K562 (cell line): Measurements from ENCODE around the gene FNDC4. TPM values are rescaled to one million over a fixed set of nuclear protein-coding genes. Genes with fewer than 3 reads are reported as not detected.

Experiments
- ARID2 ChIP-seq: fragments of 450-650 bp; IDR thresholded peaks from 2 replicates; pipeline ENCODE4 v1.6.1; 2017; ENCODE audit warnings: antibody characterized with exemption, mild to moderate bottlenecking
- CBFA2T2 ChIP-seq: fragments of 450-650 bp; conservative IDR thresholded peaks from 2 replicates; pipeline ENCODE4 v1.6.1; 2017; ENCODE audit warnings: mild to moderate bottlenecking
- GTF2E2 ChIP-seq: fragments of 200-800 bp; sonication (Bioruptor generic); IDR thresholded peaks from 2 replicates; pipeline ENCODE4 v1.6.1; 2016; ENCODE audit warnings: missing genetic modification characterization, missing compliant biosample characterization
- NCOR1 ChIP-seq: fragments of 450-650 bp; IDR thresholded peaks from 2 replicates; pipeline ENCODE4 v1.6.1; 2016; ENCODE audit warnings: mild to moderate bottlenecking, moderate library complexity
- PRDM10 ChIP-seq: fragments of 450-650 bp; IDR thresholded peaks from 2 replicates; pipeline ENCODE4 v1.6.1; 2018; ENCODE audit not compliant: partially characterized antibody
- SMC3 ChIP-seq: conservative IDR thresholded peaks from 2 replicates; pipeline ENCODE4 v1.6.1; 2011; ENCODE audit warnings: low read depth, low read length, improper control_type of control experiment; ENCODE audit not compliant: insufficient read depth
- TAF9B ChIP-seq: fragments of 450-650 bp; IDR thresholded peaks from 2 replicates; pipeline ENCODE4 v1.6.1; 2018; ENCODE audit warnings: mild to moderate bottlenecking; ENCODE audit not compliant: partially characterized antibody
- TAL1 ChIP-seq: fragments of 450-650 bp; IDR thresholded peaks from 2 replicates; pipeline ENCODE4 v1.6.1; 2016; ENCODE audit warnings: mild to moderate bottlenecking
- TEAD4 ChIP-seq, 2 experiments: sonication (generic) in 1 of 2; formaldehyde crosslinking in 1 of 2; IDR thresholded peaks; 2 replicates each; pipeline versions ENCODE4 v1.6.1 to v1.8.0; 2012 to 2022; ENCODE audit warnings: borderline replicate concordance in 1 of 2, inconsistent platforms in 1 of 2, low read length in 1 of 2, mild to moderate bottlenecking in 1 of 2, missing genetic modification reagents in 1 of 2
- polyA plus RNA-seq, 8 experiments: library from polyadenylated mRNA; depleted of rRNA in 4 of 8; stranded (reverse) in 5 of 8; unstranded in 3 of 8; fragments of >200 nt; fragmentation: Nextera tagmentation in 2 of 8; fragmentation: Illumina TruSeq in 1 of 8; extraction: Ambion mirVana in 2 of 8; extraction: Trizol in 1 of 8; gene quantifications; 2 replicates each; pipeline versions ENCODE4 v1.2.1 to v1.2.3, GENCODE V29; 2011 to 2014; ENCODE audit warnings: inconsistent platforms in 1 of 8, missing spikeins in 1 of 8
- total RNA-seq, 7 experiments: library from RNA; depleted of rRNA in 6 of 7; stranded (reverse); fragments of >200 nt in 6 of 7; fragmentation: Illumina TruSeq in 2 of 7; extraction: Trizol in 2 of 7; gene quantifications; 2 replicates each; pipeline versions ENCODE4 v1.2.1 to v1.2.3, GENCODE V29; 2011 to 2021; ENCODE audit warnings: low replicate concordance in 1 of 7
- TF ChIP-seq, protein P1 (sequence below): sonication (generic); formaldehyde crosslinking; IDR thresholded peaks from 2 replicates; pipeline ENCODE4 v1.8.1; 2023; ENCODE audit warnings: missing genetic modification reagents, mild to moderate bottlenecking, borderline replicate concordance
- TF ChIP-seq, protein P2 (sequence below): fragments of 250-450 bp; sonication (Bioruptor Pico); IDR thresholded peaks from 2 replicates; pipeline ENCODE4 v1.5.0; 2021; ENCODE audit warnings: mild to moderate bottlenecking, borderline replicate concordance

The FNDC4 gene
- total and polyA plus RNA-seq, 9 of the 15 experiments (the other 6 are each of a cell fraction or from before 2014, with no cell fraction given) = 0.28 to 4.9 (median 2.3) TPM

- TF ChIP-seq, protein P1, sequence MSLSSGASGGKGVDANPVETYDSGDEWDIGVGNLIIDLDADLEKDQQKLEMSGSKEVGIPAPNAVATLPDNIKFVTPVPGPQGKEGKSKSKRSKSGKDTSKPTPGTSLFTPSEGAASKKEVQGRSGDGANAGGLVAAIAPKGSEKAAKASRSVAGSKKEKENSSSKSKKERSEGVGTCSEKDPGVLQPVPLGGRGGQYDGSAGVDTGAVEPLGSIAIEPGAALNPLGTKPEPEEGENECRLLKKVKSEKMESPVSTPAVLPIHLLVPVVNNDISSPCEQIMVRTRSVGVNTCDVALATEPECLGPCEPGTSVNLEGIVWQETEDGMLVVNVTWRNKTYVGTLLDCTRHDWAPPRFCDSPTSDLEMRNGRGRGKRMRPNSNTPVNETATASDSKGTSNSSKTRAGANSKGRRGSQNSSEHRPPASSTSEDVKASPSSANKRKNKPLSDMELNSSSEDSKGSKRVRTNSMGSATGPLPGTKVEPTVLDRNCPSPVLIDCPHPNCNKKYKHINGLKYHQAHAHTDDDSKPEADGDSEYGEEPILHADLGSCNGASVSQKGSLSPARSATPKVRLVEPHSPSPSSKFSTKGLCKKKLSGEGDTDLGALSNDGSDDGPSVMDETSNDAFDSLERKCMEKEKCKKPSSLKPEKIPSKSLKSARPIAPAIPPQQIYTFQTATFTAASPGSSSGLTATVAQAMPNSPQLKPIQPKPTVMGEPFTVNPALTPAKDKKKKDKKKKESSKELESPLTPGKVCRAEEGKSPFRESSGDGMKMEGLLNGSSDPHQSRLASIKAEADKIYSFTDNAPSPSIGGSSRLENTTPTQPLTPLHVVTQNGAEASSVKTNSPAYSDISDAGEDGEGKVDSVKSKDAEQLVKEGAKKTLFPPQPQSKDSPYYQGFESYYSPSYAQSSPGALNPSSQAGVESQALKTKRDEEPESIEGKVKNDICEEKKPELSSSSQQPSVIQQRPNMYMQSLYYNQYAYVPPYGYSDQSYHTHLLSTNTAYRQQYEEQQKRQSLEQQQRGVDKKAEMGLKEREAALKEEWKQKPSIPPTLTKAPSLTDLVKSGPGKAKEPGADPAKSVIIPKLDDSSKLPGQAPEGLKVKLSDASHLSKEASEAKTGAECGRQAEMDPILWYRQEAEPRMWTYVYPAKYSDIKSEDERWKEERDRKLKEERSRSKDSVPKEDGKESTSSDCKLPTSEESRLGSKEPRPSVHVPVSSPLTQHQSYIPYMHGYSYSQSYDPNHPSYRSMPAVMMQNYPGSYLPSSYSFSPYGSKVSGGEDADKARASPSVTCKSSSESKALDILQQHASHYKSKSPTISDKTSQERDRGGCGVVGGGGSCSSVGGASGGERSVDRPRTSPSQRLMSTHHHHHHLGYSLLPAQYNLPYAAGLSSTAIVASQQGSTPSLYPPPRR (CRISPR knock-in tag) = no peak
- TF ChIP-seq SMC3 = no peak
- TF ChIP-seq PRDM10 = peak; percentile 26
- peak; percentile 39 for TF ChIP-seq CBFA2T2
- TF ChIP-seq TAL1 = peak; percentile 32; the same call in 1 of the 2 replicates
- no peak for TF ChIP-seq ARID2
- TF ChIP-seq, protein P2, sequence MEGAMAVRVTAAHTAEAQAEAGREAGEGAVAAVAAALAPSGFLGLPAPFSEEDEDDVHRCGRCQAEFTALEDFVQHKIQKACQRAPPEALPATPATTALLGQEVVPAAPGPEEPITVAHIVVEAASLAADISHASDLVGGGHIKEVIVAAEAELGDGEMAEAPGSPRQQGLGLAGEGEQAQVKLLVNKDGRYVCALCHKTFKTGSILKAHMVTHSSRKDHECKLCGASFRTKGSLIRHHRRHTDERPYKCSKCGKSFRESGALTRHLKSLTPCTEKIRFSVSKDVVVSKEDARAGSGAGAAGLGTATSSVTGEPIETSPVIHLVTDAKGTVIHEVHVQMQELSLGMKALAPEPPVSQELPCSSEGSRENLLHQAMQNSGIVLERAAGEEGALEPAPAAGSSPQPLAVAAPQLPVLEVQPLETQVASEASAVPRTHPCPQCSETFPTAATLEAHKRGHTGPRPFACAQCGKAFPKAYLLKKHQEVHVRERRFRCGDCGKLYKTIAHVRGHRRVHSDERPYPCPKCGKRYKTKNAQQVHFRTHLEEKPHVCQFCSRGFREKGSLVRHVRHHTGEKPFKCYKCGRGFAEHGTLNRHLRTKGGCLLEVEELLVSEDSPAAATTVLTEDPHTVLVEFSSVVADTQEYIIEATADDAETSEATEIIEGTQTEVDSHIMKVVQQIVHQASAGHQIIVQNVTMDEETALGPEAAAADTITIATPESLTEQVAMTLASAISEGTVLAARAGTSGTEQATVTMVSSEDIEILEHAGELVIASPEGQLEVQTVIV = no peak
- no peak for TF ChIP-seq TAF9B
- TF ChIP-seq TEAD4 (IDR thresholded peaks at IDR 0.05; ENCODE audit: low read length) = peak; percentile 54; the same call in 1 of the 2 replicates
- no peak for TF ChIP-seq TEAD4 (CRISPR knock-in tag; IDR thresholded peaks at IDR 0.05; ENCODE audit: borderline replicate concordance)
- TF ChIP-seq GTF2E2 = no peak
- peak; percentile 59; the same call in 1 of the 2 replicates for TF ChIP-seq NCOR1
These were observed 33.9 kb downstream of the FNDC4 start (continued) for GRCh38 chr2:27461118-27461517.
